Daoy (cell line): ENCODE results near the gene TM4SF18. TPM values are rescaled to one million over a fixed set of nuclear protein-coding genes. Genes with fewer than 3 reads are reported as not detected.
A peak's percentile ranks its signal among the peaks of the same experiment; 100 is the strongest.

Experiments used
- DNase-seq: peaks from one replicate; pipeline ENCODE4 v3.0.0-alpha.2; 2015; ENCODE audit warnings: low read depth
- total RNA-seq: library from RNA; depleted of rRNA; stranded (reverse); fragments of >200 nt; shearing (Covaris generic); gene quantifications from 2 replicates; pipeline ENCODE4 v1.2.3, GENCODE V29; 2014

The TM4SF18 gene
- total RNA-seq, 1 experiment from 2014 or later = 0.23 TPM

GRCh38 chr3:149330609-149331331 is 2.7 kb downstream of the TM4SF18 start:
- DNase-seq = peak; percentile 54

- no peak for DNase-seq
Measured at GRCh38 chr3:149327156-149327555, 6.3 kb downstream of the TM4SF18 start.

DNA sequence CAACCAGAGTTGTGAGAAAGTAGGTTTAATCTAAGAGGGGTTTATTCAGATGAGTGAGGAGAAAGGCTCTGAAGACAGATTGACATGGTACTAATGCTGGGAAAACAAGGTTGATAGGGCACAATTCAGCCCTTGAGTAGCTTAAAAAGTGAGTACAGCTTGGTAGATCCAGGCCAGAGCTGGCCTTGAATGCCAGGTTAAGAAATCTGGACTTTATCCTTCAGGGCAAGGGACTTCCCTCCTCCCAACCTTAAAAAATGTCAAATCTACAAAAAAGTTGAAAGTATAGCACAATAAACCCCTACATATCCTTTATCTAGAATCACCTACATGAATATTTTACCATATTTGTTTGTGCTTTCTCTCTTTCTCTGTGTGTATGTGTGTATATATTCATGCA is 7.9 kb downstream of the TM4SF18 start:
- no peak for DNase-seq

DNA sequence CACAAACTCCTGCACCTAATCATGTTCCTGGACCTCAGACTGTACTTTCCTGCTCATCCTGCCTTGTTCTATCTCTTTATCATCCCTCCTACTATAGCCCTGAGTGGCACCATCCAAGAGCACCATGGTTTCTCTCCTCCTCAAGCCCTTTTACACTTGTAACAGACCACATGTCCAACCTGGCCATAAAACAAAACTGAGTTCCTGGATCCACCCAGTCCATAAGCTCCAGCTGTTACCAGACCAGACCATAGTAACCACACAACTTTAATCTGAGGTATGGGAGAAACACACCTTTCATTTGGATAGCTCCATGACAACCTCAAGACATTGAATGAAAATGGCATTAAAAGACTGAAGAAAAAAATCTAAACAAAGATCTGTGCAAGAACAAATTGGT is 9.1 kb downstream of the TM4SF18 start:
- DNase-seq = no peak

DNA sequence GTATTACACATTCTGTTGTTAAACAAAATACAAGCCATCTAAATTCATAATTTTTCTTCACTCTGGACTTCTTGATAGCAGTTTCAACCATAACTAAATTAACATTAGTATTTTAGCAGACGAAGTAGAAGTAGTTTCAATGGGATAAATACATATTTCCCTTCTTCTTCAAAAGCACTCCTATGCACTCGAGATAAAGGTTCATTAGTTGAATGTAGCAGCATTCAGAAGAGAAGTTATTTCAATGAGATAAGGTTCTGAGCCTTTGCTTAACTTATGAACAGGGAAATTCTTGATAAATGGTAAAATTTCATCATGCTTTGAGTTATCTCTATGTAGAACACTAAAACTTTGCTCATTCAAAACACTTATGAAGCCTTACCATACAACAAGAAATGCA is 11.8 kb downstream of the TM4SF18 start:
- DNase-seq = no peak

DNA sequence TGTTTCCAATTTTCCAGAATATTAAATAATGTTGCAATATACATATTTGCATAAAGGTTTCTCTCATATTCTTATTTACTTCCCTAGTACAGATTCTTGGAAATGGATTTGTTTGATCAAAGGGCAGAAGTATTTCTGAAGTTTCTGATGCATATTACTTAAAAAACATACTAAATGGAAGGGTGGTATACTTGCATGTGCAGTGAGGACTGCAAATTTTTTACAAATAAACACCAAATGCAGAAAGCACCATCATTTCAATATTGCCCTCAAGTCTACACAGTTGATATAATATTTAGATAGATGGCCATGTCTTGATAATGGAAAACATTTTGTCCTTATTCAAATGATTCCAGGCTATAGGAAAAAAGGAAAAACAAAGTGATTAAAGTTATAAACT is 12.3 kb downstream of the TM4SF18 start:
- no peak for DNase-seq

- DNase-seq = no peak
Measured at GRCh38 chr3:149319750-149320149, 13.7 kb downstream of the TM4SF18 start.

DNA sequence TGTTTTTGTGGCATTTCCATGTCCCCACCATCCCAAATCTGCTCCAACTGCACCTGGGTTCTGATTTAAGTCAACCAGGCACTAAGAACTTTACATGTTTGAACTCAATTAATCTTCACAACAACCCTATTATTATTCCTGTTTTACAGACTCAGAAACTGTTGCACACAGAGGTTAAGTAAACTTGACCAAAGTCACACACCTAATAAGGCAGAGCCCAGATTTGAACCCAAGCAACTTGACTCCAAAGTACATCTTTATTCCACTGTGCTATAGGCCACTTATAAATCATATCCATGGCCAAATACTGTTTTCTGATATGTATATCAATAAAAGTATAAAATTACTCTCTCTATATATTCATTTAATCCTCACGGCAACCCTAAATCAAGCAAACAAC is 16.4 kb downstream of the TM4SF18 start:
- no peak for DNase-seq

GRCh38 chr3:149316437-149316836 is 17.0 kb downstream of the TM4SF18 start:
- no peak for DNase-seq

DNA sequence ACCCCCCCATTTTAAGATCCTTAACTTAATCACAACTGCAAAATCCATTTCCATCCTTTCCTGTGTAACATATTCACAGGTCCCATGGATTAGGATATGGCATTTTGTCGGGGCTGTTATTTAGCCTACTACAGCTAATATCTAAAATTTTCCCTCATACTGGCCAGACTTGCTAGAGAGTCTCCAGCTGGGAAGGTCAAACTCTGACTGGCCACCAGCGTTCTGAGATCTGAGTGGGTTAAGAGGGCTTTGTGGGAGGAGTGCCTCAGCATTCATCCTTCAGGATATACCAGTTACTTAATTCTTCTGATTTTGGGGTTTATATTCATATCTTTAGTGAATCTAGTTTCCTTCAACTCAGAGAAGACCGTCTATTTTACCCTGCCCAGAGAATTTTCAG is 17.7 kb downstream of the TM4SF18 start:
- DNase-seq = no peak

DNA sequence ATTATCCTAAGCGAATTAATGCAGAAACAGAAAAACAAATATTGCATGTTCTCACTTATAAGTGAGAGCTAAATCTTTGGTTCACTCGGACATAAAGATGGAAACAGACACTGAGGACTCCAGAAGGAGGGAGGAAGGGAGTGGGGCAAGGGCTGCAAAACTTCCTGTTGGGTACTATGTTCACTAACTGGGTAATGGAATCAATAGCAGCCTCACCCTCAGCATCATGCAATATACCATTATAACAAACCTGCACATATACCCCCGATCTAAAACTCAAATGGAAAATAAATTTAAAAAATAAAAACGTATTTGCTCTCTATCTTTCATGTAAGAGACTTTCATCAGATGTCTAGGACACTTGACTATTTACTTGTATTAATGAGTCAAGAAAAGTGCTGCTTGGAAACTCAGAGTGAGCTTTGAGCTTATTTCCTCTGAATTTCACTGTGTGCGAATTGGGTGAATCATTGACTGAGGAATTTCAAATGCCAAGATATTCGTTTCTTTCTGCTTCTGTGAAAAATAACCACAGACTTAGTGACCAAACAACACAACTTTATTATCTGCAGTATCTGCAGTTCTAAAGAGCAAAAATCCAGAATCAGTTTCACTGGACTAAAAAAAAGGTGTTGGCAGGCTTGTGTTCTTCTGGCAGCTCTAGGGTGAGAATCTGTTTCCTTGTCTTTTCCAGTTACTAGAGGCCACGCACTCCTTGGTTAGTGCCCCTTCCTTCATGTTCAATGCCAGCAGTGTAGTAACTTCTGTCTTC is 18.4 kb downstream of the TM4SF18 start:
- DNase-seq = peak; percentile 46

- DNase-seq = no peak
Measured at GRCh38 chr3:149313542-149313941, 19.9 kb downstream of the TM4SF18 start.

GRCh38 chr3:149310796-149311534 is 22.5 kb downstream of the TM4SF18 start:
- DNase-seq = no peak

DNA sequence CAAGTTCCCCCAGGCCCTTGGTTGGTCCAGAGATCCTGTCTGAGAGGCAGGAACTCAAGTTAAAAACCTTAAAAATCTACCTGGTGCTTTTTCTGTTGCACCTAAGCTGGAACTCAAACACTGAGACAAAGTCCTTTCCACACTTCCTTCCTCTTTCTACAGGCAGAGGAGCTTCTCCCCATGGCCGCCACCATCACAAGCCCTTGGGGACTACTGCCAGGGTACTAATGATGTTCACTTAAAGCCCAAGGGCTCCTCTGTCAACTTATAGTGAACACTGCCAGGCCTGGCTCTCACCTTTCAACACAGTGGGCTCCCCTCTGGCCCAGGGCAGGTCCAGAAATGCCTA is 26.0 kb downstream of the TM4SF18 start:
- no peak for DNase-seq

- DNase-seq = no peak
Measured at GRCh38 chr3:149306751-149307434, 26.5 kb downstream of the TM4SF18 start.

DNA sequence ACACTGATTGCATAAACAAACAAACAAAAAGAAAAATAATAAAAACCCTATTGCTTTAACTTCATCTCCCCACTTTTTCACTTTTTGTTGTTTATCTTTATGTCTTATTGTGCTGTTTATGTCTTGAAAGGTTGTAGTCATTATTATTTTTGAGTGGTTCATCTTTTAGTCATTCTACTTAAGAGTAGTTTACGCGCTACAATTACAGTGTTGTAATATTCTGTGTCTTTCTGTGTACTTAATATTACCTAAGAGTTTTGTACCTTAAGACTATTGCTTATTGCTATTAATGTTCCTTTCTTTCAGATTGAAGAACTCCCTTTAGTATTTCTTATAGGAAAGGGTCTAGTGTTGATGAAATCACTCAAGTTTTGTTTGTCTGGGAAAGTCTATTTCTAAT is 28.1 kb downstream of the TM4SF18 start:
- no peak for DNase-seq

DNA sequence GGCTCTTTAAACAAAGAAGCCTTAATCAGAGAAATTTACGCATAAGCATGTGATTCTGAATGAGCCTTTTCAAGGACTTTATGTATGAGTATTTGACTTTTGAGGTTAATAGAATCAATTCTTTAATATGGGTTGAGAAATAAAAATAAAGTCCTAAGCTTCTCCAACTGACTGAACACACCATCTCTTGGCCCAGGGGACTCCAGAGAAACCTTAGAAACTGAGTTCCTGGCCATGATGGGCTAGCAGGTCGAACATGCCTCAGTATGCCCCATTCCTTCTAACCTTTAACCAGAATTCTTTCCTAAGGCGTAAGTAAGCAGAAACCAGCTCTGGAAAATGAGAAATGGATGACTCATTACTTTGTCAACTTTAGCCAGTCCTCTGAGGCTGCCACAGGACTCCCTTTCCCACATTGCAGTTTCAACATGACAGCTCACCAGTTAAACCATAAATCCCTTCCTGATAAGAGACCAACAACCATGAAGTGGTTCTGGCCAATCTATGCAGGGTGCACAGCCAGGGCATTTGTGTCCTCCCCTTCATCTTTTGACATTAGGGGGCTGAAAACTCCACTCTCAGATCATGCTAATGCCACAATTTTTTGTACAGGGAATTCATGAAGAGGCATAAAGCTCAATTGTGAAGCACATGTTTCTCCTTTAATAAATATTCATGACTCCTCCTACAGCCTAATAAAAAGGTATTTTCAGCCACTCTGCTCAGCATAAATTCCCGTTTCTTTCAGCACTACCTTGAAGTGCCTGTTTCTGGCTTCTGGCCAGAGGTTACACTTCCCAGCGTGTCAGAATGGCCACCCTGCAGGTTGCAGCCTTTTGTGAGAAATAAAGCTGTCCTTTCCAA is 33.3 kb downstream of the TM4SF18 start:
- DNase-seq = peak; percentile 95

DNA sequence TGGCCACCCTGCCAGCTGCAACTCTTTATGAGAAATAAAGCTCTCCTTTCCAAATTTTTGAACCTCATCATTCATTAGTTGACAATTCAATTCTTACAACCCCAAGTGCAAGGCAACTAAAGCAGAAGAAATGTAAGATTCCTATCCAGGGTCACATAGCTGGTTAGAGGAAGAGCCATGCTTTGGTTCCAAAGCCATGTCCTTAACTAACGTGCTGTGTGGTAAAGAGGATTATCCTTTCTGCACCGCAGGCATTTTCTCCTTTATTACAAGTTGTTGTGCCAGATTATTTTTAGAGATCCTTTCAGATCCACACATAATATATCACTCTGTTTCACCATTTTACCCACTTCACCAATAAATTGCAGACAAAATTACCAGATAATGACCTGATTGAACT is 36.5 kb downstream of the TM4SF18 start:
- DNase-seq = no peak

DNA sequence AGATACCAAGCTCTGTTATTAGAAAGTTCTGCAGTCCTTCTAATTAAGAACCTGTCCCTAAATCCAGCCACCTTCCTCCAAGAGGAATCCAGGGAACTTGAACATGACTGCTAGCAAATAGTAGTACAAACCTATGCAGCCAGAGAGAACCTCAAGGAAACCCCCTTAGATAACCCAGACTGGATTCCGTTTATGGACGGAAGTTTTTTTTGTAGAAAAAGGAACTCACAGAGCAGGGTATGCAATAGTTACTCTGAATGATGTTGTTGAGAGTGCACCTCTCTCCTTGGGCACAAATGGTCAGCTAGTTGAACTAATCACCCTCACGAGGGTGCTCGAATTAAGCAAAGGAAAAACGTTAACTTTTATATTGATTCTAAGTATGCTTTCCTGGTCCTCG is 40.8 kb downstream of the TM4SF18 start:
- DNase-seq = no peak

DNA sequence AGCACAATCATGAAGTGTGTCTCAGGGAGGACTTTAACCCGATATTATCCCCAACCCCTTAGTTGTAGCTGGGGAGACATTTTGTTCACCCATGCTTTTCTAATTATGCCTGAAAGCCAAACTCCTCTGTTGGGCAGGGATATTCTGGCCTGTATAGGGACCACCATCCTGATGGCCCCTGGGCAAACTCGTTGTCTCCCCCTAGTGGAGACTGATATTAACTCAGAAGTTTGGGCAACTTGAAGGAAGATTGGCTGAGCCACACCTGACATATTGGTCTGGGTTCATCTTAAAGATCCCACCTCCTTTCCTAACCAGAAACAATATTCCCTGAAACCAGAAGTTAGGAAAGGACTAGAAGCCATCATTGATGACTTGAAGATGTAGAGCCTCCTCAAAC is 42.3 kb downstream of the TM4SF18 start:
- no peak for DNase-seq

- no peak for DNase-seq
Measured at GRCh38 chr3:149288655-149289054, 44.8 kb downstream of the TM4SF18 start.
